Measurements from ENCODE around the gene KIT.
"Not testable (repeated sequence)": the region's sequence is repeated elsewhere in the genome, so short reads cannot be mapped to it uniquely, and the experiment has no call there.

KIT gene

GRCh38 chr4:54657551-54658251, at the start of gene KIT:
TSS of gene KIT (plus strand) at chr4:54657957. CDS start at chr4:54658015, 58 bp downstream.
- Histone ChIP-seq H3K27ac (no peak within 1 kb of the TSS), H3K4me3 (peak within 1 kb of the TSS; percentile 71)
- DNase-seq (ENCODE audit: low spot score) = no peak
- TF ChIP-seq, protein P1, sequence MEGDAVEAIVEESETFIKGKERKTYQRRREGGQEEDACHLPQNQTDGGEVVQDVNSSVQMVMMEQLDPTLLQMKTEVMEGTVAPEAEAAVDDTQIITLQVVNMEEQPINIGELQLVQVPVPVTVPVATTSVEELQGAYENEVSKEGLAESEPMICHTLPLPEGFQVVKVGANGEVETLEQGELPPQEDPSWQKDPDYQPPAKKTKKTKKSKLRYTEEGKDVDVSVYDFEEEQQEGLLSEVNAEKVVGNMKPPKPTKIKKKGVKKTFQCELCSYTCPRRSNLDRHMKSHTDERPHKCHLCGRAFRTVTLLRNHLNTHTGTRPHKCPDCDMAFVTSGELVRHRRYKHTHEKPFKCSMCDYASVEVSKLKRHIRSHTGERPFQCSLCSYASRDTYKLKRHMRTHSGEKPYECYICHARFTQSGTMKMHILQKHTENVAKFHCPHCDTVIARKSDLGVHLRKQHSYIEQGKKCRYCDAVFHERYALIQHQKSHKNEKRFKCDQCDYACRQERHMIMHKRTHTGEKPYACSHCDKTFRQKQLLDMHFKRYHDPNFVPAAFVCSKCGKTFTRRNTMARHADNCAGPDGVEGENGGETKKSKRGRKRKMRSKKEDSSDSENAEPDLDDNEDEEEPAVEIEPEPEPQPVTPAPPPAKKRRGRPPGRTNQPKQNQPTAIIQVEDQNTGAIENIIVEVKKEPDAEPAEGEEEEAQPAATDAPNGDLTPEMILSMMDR (IDR thresholded peaks at IDR 0.05) = no peak

- TF ChIP-seq, protein P1 (IDR thresholded peaks at IDR 0.05) = no peak
- no peak overlapping the region for H3K27ac ChIP-seq
- H3K4me3 ChIP-seq = no peak overlapping the region
- no peak for DNase-seq (ENCODE audit: low spot score)
Measured at GRCh38 chr4:54609310-54609709, 48.4 kb upstream of the KIT start.

DNA sequence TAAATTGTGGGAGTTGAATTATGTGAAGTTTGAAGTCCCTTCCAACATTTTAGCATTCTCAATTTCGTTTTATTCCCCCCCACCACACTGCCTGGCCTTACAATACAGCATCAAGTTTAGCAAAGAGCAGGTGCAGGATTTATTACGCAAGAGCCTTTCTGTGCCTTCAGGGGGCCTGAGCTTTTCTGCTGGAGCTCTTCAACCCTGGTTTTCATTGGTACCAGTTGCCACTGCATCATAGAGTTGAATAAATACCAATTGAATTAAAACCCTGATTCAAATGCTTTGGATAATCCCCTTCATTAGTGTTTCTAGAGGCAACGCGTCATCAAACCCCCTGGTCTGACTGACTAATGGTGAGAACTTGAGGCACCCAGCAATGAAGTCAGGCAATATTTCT, 43.6 kb upstream of the KIT start:
- Histone ChIP-seq H3K4me3 (no peak overlapping the region), H3K27ac (no peak overlapping the region)
- DNase-seq (ENCODE audit: low spot score) = no peak
- TF ChIP-seq, protein P1 (IDR thresholded peaks at IDR 0.05) = no peak

DNA sequence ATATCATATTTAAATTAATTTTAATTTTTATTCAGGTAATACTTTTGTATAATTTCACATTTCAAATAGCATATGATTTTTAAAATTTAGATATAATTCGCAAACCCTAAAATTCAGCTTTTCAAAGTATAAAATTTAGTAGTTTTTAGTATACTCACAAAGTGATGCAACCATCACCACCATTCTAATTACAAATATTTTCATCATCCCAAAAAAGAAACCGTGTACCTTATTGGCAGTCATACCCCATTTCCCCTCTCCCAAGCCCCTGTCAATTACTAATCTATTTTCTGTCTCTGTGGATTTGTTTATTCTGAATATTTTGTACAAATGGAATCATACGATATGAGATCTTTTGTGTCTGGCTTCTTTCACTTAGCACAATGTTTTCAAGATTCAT, 37.0 kb upstream of the KIT start:
- TF ChIP-seq, protein P1 (IDR thresholded peaks at IDR 0.05) = no peak
- H3K27ac ChIP-seq = no peak overlapping the region
- no peak for DNase-seq (ENCODE audit: low spot score)
- H3K4me3 ChIP-seq = no peak overlapping the region

DNA sequence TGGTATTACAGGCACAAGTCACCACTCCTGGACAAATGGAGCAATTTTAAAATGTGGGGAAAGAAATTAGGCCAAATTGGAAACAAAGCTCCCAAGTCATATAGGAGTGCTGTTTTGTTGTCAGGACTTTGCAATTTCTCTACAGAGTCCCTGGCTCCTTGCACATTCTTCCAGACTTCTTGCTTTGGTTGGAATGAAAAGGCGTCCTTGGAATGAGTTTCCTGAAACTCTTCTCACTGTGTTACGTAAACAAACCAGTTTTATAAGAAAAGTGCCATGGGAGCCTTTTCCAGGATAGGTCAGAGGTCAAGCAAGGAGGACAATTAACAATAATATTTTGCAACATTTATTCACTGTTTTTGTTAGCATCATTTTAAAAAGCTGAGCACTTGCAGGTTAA, 32.4 kb upstream of the KIT start:
- no peak overlapping the region for H3K4me3 ChIP-seq
- no peak for DNase-seq (ENCODE audit: low spot score)
- H3K27ac ChIP-seq = no peak overlapping the region
- TF ChIP-seq, protein P1 (IDR thresholded peaks at IDR 0.05) = no peak

GRCh38 chr4:54626113-54626512, 31.6 kb upstream of the KIT start:
- TF ChIP-seq, protein P1 (IDR thresholded peaks at IDR 0.05) = no peak
- Histone ChIP-seq H3K4me3 (no peak overlapping the region), H3K27ac (peak overlapping the region in 1 of 2 donors; percentile 36)
- no peak for DNase-seq (ENCODE audit: low spot score)

DNA sequence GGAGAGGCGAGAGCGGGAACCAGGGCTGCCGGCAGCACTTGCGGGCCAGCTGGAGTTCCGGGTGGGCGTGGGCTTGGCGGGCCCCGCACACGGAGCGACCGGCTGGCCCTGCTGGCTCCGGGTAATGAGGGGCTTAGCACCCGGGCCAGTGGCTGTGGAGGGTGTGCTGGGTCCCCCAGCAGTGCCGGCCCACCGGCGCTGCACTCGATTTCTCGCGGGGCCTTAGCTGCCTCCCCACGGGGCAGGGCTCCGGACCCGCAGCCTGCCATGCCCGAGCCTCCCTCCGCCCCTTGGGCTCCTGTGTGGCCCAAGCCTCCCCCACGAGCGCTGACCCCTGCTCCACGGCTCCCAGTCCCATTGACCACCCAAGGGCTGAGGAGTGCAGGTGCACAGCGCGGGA, 25.2 kb upstream of the KIT start:
- Histone ChIP-seq H3K27ac (no peak overlapping the region), H3K4me3 (no peak overlapping the region)
- TF ChIP-seq, protein P1 (IDR thresholded peaks at IDR 0.05) = no peak
- no peak for DNase-seq (ENCODE audit: low spot score)

DNA sequence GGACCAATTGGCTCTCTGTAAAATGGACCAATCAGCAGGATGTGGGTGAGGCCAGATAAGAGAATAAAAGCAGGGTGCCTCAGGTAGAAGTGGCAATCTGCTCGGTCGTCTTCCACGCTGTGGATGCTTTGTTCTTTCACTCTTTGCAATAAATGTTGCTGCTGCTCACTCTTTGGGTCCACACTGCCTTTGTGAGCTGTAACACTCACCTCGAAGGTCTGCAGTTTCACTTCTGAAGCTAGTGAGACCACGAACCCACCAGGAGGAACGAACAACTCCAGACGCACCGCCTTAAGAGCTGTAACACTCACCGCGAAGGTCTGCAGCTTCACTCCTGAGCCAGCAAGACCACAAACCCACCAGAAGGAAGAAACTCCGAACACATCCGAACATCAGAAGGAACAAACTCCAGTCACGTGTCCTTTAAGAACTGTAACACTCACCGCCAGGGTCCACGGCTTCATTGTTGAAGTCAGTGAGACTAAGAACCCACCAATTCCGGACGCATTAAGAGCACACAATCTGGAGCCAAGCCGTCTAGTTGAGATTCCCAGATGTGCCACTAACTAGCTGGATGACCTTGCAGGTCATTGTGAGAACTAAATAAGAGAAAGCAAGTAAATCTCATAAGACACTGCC, 24.5 kb upstream of the KIT start:
- H3K27ac ChIP-seq; DNase-seq (ENCODE audit: low spot score); H3K4me3 ChIP-seq: not testable (repeated sequence)
